Stimulated activated naive CD8-positive, alpha-beta T cell treated with anti-CD3 and anti-CD28 coated beads, Interleukin-15, amount 100 ng/mL, for 72 hours (primary cell): ENCODE measurements around the gene SMAD3.

Experiments used
- ATAC-seq: fragments of 150-1000 bp; cut with Tn5 transposase; 2 replicates; pipeline ENCODE4 v1.10.0; 2021; ENCODE audit warnings: mild to moderate bottlenecking, moderate library complexity
- DNase-seq, 2 donors: peaks; one replicate each; pipeline ENCODE4 v3.0.0; 2021 to 2022
- H3K27ac Mint-ChIP-seq, 2 donors: one replicate each; pipeline ENCODE4 v1.8.0; 2022; ENCODE audit warnings: mild to moderate bottlenecking in 2 of 2, mixed read lengths in 2 of 2, moderate library complexity in 2 of 2
- H3K27me3 Mint-ChIP-seq: one replicate; pipeline ENCODE4 v1.8.0; 2022; ENCODE audit warnings: mixed read lengths
- H3K4me1 Mint-ChIP-seq: one replicate; pipeline ENCODE4 v1.8.0; 2022; ENCODE audit warnings: mild to moderate bottlenecking, mixed read lengths
- H3K4me3 Mint-ChIP-seq, 2 donors: one replicate each; pipeline ENCODE4 v1.8.0; 2022; ENCODE audit warnings: mild to moderate bottlenecking in 2 of 2, mixed read lengths in 2 of 2, moderate library complexity in 1 of 2
- H3K9me3 Mint-ChIP-seq, 2 donors: one replicate each; pipeline ENCODE4 v1.8.0; 2022; ENCODE audit warnings: mixed read lengths in 2 of 2

Gene SMAD3

DNA sequence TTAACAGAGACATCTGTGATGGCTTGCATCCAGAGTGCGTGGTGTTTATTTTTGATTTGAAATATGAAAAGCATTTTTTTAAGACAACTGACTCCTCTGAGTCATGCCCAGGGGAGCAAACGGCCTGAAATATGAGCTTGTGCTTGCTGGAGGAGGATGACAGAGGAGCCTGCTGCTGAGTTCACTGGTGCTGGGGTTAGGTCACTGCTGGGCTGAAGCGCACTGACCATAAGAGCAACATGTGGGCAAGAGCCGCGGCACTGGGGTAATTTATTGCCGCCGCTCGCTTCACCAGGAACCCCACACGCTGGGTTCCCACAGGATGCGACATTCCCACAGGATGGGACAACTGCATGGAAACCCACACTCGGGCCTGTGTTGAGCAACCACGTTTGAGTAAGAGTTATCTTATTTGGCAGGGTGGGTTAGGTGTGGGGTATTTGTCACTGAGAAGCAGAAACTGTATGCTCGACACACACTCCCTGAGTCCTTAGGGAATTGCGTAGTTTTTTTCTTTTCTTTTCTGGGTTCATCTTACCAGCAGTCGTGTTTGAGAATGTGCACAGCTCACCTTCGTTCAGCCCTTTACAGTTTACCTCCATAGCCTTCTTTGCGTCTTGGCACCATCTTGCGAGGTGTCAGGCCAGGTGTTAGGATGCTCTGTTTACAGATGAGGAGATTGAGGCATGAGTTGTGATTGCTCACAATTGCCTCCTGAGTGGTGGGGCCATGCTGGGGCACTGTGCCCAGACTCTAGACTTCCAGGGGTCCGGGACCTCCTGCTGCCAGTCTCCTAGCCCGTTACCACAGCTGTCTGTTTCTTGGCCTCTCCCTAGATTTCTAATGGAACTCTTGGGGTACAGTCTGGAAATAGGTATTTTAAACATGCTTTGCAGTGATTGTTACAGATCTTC lies 60.4 kb downstream of the SMAD3 start:
- DNase-seq (no peak), ATAC-seq (no peak)
- H3K27me3 Mint-ChIP-seq = no peaks in the 10 kb centered on the region
- peaks cover 66% of the 10 kb centered on the region for H3K4me1 Mint-ChIP-seq
- no peak overlapping the region for H3K4me3 Mint-ChIP-seq
- no peak overlapping the region for H3K27ac Mint-ChIP-seq
- no peaks in the 10 kb centered on the region for H3K9me3 Mint-ChIP-seq

DNA sequence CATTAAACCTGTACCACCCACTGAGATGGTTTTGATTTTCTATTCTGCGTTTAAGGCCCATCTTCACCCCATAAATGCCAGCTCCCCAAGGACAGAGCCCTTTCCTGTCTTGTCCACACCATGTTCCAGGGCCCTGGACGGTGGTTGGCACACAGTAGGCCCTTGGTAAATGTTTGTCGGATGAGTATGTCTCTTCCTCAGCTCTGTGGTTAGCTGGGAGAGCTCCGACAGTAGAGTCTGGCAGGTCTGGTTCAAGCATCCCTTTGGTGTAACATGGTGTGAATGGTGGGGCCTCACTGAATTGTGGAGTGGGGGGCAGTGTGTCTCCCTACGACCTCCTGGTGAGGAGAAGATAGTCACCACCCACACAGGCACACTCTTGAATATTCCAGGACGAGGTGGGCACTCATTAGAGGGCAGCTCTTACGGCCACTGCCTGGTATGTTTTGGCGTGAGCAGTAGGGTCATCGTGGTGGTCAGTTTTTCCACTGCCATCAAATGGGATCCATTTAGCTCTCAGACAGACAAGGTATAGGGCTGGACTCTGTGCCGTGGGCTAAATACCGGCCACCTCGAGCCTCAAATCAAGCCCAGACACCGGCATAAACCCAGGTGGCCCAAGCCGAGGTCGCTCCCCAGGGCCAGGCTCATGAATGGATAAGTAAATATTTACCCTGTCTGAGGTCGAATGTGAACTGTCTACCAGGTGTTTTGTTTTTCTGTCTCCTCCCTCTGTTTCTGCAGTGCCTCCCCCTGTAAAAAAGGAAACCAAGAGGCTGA lies 61.3 kb downstream of the SMAD3 start:
- ATAC-seq (no peak), DNase-seq (no peak)
- Mint-ChIP-seq H3K27me3 (no peaks in the 10 kb centered on the region), H3K27ac (no peak overlapping the region), H3K4me1 (peaks cover 66% of the 10 kb centered on the region), H3K4me3 (no peak overlapping the region), H3K9me3 (no peaks in the 10 kb centered on the region)

DNA sequence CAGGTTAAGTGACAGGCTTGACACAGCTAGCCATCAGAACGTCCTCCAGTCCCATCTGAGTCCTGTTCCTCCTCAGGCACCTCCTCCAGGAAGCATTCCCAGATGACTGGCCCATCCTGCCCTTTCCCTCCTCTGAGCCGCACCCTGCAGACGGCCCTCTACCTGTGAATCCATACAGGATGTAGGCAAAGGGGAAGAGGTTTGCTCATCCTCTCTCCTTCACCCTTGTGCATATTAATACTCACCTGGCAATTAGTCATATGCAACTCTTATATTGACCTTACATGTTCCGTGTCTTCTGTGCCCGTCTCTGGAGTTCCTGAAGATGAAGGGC lies 61.9 kb downstream of the SMAD3 start:
- ATAC-seq (no peak), DNase-seq (no peak)
- H3K27ac Mint-ChIP-seq = peak overlapping the region in 1 of 2 donors; percentile 28
- H3K4me1 Mint-ChIP-seq = peaks cover 66% of the 10 kb centered on the region
- no peak overlapping the region for H3K4me3 Mint-ChIP-seq
- H3K27me3 Mint-ChIP-seq = no peaks in the 10 kb centered on the region
- H3K9me3 Mint-ChIP-seq = no peaks in the 10 kb centered on the region

DNA sequence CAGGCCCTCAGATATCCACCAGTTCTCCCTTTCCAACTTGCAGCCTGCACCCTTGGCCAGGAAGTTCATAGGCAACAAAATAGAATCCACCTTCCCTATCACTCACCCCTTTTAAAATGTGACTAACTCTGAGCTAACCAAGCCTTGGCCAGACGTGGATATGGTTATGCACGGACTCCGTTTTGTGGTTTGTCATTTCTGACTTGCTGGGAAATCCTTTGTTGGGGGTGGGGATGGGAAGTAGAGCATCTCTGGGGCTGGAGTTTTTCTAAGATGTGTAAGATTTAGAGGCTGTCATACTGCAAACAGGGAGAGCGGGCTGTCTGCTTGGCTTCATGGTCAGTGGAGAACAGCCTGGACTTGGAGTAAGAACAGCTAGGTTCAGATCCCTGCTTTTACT lies 62.6 kb downstream of the SMAD3 start:
- ATAC-seq = peak; percentile 66
- Mint-ChIP-seq H3K9me3 (no peaks in the 10 kb centered on the region), H3K27ac (peak overlapping the region in 1 of 2 donors; percentile 59), H3K4me3 (no peak overlapping the region), H3K4me1 (peaks cover 70% of the 10 kb centered on the region), H3K27me3 (no peaks in the 10 kb centered on the region)
- DNase-seq = no peak

DNA sequence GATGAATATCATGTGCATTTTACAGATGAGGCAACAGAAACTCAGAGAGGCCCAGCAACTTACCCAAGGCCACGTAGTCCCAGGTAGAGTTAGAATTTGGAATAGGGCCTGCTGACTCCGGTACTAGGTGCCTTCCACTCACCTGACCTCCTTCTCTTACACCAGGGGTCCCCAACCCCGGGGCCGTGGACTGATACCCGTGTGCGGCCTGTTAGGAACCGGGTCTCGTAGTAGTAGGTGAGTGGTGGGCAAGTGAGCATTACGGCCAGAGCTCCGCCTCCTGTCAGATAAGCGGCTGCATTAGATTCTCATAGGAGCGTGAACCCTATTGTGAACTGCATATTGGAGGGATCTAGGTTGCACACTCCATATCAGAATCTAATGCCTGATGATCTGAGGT lies 64.8 kb downstream of the SMAD3 start:
- Mint-ChIP-seq H3K27ac (peak overlapping the region in 1 of 2 donors; percentile 45), H3K27me3 (no peaks in the 10 kb centered on the region), H3K4me3 (no peak overlapping the region), H3K4me1 (peaks cover 79% of the 10 kb centered on the region), H3K9me3 (no peaks in the 10 kb centered on the region)
- no peak for ATAC-seq
- no peak for DNase-seq

DNA sequence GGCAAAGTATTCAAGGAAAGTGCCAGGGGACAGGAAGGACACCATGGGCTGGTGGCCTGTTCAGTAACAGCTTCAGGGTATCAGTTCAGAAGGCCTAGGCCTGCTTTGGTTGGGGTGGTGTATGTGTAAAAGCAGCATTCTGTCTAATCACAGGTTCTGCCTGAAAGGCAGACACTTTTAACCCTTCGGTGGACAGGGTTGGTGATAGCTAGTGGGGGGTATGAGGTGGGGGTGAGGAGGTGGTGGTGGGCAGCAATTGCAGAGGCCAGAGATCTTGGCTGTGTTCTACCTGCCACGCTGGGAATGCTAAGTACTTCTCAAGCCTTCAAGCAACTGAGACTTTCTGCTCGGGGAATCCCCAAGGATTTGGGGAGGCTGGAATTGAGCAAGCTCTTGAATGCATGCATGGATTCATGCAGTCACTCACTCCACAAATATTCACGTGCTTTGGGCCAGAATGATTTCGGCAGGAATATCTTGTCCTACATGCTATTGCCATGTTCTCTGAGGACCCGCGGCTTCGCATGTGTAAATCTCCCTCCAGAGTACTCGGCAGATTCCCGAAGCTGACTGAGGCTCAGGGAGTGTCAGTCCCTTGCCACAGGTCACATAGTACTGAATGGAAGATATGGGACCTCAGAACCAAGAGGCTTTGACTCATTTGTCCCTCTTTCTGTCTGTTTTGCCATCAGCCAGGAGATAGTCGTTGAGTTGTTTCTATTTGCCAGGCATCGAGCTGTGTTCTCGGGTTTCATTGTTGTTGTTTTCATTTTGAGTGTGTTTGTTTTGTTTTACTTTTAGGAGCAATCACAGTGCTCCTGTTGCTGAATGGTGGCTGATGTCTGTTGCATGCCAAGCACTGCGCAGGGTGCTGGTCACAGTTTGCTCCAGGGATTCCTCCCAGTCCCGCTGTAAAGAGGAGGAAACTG lies 65.5 kb downstream of the SMAD3 start:
- H3K9me3 Mint-ChIP-seq = no peaks in the 10 kb centered on the region
- H3K27ac Mint-ChIP-seq = peak overlapping the region in 1 of 2 donors; percentile 45
- ATAC-seq (no peak), DNase-seq (no peak)
- no peaks in the 10 kb centered on the region for H3K27me3 Mint-ChIP-seq
- peaks cover 81% of the 10 kb centered on the region for H3K4me1 Mint-ChIP-seq
- no peak overlapping the region for H3K4me3 Mint-ChIP-seq

- no peak overlapping the region for H3K27ac Mint-ChIP-seq
- no peak overlapping the region for H3K4me3 Mint-ChIP-seq
- DNase-seq (no peak), ATAC-seq (no peak)
- no peaks in the 10 kb centered on the region for H3K9me3 Mint-ChIP-seq
- no peaks in the 10 kb centered on the region for H3K27me3 Mint-ChIP-seq
- peaks cover 85% of the 10 kb centered on the region for H3K4me1 Mint-ChIP-seq
Measured at GRCh38 chr15:67132276-67132675, 66.9 kb downstream of the SMAD3 start.

- H3K4me3 Mint-ChIP-seq = no peak overlapping the region
- no peaks in the 10 kb centered on the region for H3K9me3 Mint-ChIP-seq
- ATAC-seq (no peak), DNase-seq (no peak)
- peaks cover 85% of the 10 kb centered on the region for H3K4me1 Mint-ChIP-seq
- H3K27me3 Mint-ChIP-seq = no peaks in the 10 kb centered on the region
- H3K27ac Mint-ChIP-seq = no peak overlapping the region
Measured at GRCh38 chr15:67133026-67133425, 67.6 kb downstream of the SMAD3 start.

DNA sequence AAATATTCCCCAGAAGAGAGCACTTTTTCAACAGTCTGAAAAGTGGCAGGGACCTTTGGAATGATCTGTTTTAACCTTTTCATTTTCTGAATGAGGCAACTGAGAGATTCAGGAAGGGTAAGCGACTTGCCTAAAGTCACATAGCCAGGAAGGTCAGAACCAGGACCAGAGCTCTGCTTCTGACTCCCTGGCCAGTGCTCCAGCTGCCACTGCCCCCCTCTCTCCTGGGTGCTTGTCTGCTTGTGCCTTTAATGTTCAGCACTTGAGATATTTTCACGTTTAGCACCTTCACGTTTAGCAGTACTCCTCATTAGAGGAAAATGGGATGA lies 68.3 kb downstream of the SMAD3 start:
- no peak for DNase-seq
- no peaks in the 10 kb centered on the region for H3K9me3 Mint-ChIP-seq
- H3K4me3 Mint-ChIP-seq = peak overlapping the region; percentile 90 to 93
- H3K27me3 Mint-ChIP-seq = no peaks in the 10 kb centered on the region
- no peak overlapping the region for H3K27ac Mint-ChIP-seq
- peak; percentile 6 for ATAC-seq
- H3K4me1 Mint-ChIP-seq = peaks cover 89% of the 10 kb centered on the region

- Mint-ChIP-seq H3K27me3 (no peaks in the 10 kb centered on the region), H3K4me3 (peak overlapping the region; percentile 90 to 93), H3K27ac (peak overlapping the region; percentile 98 to 99), H3K9me3 (no peaks in the 10 kb centered on the region), H3K4me1 (peaks cover 91% of the 10 kb centered on the region)
- peak; percentile 97 for ATAC-seq
- peak; percentile 56 to 70 for DNase-seq
Measured at GRCh38 chr15:67134067-67134838, 68.9 kb downstream of the SMAD3 start.

DNA sequence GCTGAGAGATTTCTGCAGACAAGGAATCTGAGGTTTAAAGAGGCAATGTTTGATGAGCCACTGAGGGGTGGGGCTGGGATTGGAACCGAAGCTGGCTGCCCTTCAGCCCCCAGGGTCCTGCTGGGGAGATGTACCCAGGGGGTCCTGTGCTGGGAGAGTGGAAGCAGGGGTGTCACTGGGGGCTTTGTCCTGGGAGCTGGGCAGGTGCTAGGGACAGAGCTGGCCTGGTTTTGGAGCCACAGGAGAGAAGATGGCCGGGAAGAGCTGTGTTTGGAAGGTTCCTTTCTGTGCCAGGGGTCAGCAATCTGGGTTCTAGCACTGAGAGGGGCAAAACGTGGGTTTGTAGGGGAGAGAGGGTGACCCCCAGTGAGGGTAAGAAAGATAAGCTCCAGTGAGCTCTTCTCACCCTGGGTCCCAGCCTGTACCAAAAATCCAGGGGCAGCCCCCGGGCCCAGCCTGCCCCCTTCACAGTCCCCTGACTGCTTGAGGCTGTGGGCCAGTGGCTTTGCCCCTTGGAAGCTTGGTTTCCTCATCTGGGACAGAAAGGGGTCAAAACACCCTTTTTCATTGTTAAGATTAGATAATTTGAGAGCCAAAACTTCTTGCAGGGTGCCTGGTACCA lies 69.6 kb downstream of the SMAD3 start:
- Mint-ChIP-seq H3K4me3 (peak overlapping the region; percentile 90 to 93), H3K9me3 (no peaks in the 10 kb centered on the region), H3K4me1 (peaks cover 94% of the 10 kb centered on the region), H3K27me3 (no peaks in the 10 kb centered on the region), H3K27ac (peak overlapping the region; percentile 98 to 99)
- DNase-seq = no peak
- no peak for ATAC-seq

GRCh38 chr15:67135494-67135893 lies 70.1 kb downstream of the SMAD3 start:
- Mint-ChIP-seq H3K27me3 (no peaks in the 10 kb centered on the region), H3K27ac (peak overlapping the region; percentile 56 to 95), H3K9me3 (no peaks in the 10 kb centered on the region), H3K4me3 (peak overlapping the region; percentile 36 to 93), H3K4me1 (peaks cover 94% of the 10 kb centered on the region)
- ATAC-seq = no peak
- DNase-seq = no peak

GRCh38 chr15:67136802-67137201 lies 71.4 kb downstream of the SMAD3 start:
- H3K9me3 Mint-ChIP-seq = no peaks in the 10 kb centered on the region
- DNase-seq = no peak
- H3K27ac Mint-ChIP-seq = peak overlapping the region; percentile 82 to 96
- peaks cover 94% of the 10 kb centered on the region for H3K4me1 Mint-ChIP-seq
- no peak for ATAC-seq
- H3K4me3 Mint-ChIP-seq = peak overlapping the region; percentile 19 to 74
- H3K27me3 Mint-ChIP-seq = no peaks in the 10 kb centered on the region

GRCh38 chr15:67137319-67137718 lies 71.9 kb downstream of the SMAD3 start:
- Mint-ChIP-seq H3K9me3 (no peaks in the 10 kb centered on the region), H3K4me1 (peaks cover 94% of the 10 kb centered on the region), H3K27ac (peak overlapping the region; percentile 94 to 96), H3K27me3 (no peaks in the 10 kb centered on the region), H3K4me3 (peak overlapping the region; percentile 74 to 80)
- ATAC-seq (no peak), DNase-seq (no peak)
